ENCODE measurements around the gene POGK. TPM values are rescaled to one million over a fixed set of nuclear protein-coding genes. Genes with fewer than 3 reads are reported as not detected.
A peak's percentile ranks its signal among the peaks of the same experiment; 100 is the strongest.

The POGK gene
- total and polyA plus RNA-seq, 10 of the 15 experiments (the other 5 are each of a cell fraction or from before 2014, with no cell fraction given): 5.3 to 34.6 (median 18.7) TPM

GRCh38 chr1:166870584-166870983, 31.3 kb downstream of the POGK start:
- WGBS (ENCODE audit: insufficient coverage, insufficient replicate concordance, low lambda C conversion rate, missing lambda C conversion rate): 100% methylated on average over 4 of the region's 4 CpGs
- 0 out of 2 replicates have a peak overlapping the region, but pooled peaks have one; percentile 28 for H3K27ac ChIP-seq (ENCODE audit: control insufficient read depth, insufficient read depth)
- no peak overlapping the region for H3K4me3 ChIP-seq
- RAD21 ChIA-PET (ENCODE audit: unreplicated experiment): interaction anchor here (0.9 kb wide), 1 partner anchor 32 kb away, joined by 3 read pairs; the partner anchor contains the start of gene POGK
- H3K27me3 ChIP-seq (replicated peaks in 1 of 2; ENCODE audit: control insufficient read depth in 2 of 2, insufficient read depth in 2 of 2, low read length in 1 of 2): no peaks in the 10 kb centered on the region
- H3K36me3 ChIP-seq (ENCODE audit: control insufficient read depth in 2 of 2, insufficient read depth in 2 of 2, low read length in 1 of 2): peaks cover 3 to 5% of the 10 kb centered on the region in 2 experiments; a peak in 3 of 4 replicates
- POLR2A ChIA-PET: interaction anchor here (1.0 kb wide), 1 partner anchor 32 kb away, joined by 3 read pairs; the partner anchor contains the start of gene POGK
- SMC1A ChIA-PET (ENCODE audit: uncharacterized antibody, unreplicated experiment): interaction anchor here (1.6 kb wide), 1 partner anchor 32 kb away, joined by 4 read pairs; the partner anchor contains the start of gene POGK
- DNase-seq (ENCODE audit: low read depth, low spot score): no peak
- H3K9me3 ChIP-seq (replicated peaks; ENCODE audit: control insufficient read depth, insufficient read depth, low read length): no peaks in the 10 kb centered on the region
- intact Hi-C loops (cut with micrococcal nuclease; ENCODE audit: unreplicated experiment): no loop called here
- no peak for TF ChIP-seq BCLAF1 (IDR thresholded peaks at IDR 0.05)
- no peak for TF ChIP-seq HSF1 (IDR thresholded peaks at IDR 0.05; ENCODE audit: low read depth, low read length)
- TF ChIP-seq ATF7 (IDR thresholded peaks at IDR 0.05; ENCODE audit: low read depth): no peak
- TF ChIP-seq SUZ12 (IDR thresholded peaks at IDR 0.05; ENCODE audit: unreplicated experiment): no peak
- no peak for TF ChIP-seq USF2 (IDR thresholded peaks at IDR 0.05; ENCODE audit: borderline replicate concordance, low read depth, low read length)
- no peak for TF ChIP-seq POU2F2 (IDR thresholded peaks at IDR 0.05; ENCODE audit: borderline replicate concordance, low read depth, low read length)
- TF ChIP-seq CBFB (IDR thresholded peaks at IDR 0.05; ENCODE audit: low read depth): no peak
- no peak for TF ChIP-seq ZSCAN29 (IDR thresholded peaks at IDR 0.05)
- TF ChIP-seq NRF1 (conservative IDR thresholded peaks at IDR 0.05; ENCODE audit: low read depth, low read length): no peak
- TF ChIP-seq ZBTB4 (CRISPR knock-in tag; IDR thresholded peaks at IDR 0.05): no peak
- no peak for TF ChIP-seq TAF1 (IDR thresholded peaks at IDR 0.05; ENCODE audit: borderline replicate concordance, low read depth, low read length)
- no peak for TF ChIP-seq ASH2L (IDR thresholded peaks at IDR 0.05; ENCODE audit: borderline replicate concordance, low read depth)
- no peak for TF ChIP-seq MYB (IDR thresholded peaks at IDR 0.05; ENCODE audit: borderline replicate concordance, low read depth, low read length)
- TF ChIP-seq NR2F1 (conservative IDR thresholded peaks at IDR 0.05): no peak
- H4K20me1 ChIP-seq (ENCODE audit: control insufficient read depth, insufficient read depth): no peaks in the 10 kb centered on the region
- in situ Hi-C loops (cut with MboI): no loop called here
- CTCF ChIA-PET: interaction anchor here (1.1 to 1.5 kb wide), 3 partner anchors 12 to 188 kb away, joined by 3 to 5 read pairs (median 4); no protein-coding TSS in a partner anchor
- peak overlapping the region; percentile 13; the same call in 1 of the 2 replicates for H3K9ac ChIP-seq (ENCODE audit: control insufficient read depth, insufficient read depth, low read length)
- H2AFZ ChIP-seq (ENCODE audit: control insufficient read depth, low read depth, low read length): no peak overlapping the region
- FAIRE-seq: no peak
- peaks cover 53% of the 10 kb centered on the region for H3K79me2 ChIP-seq (ENCODE audit: control insufficient read depth, insufficient read depth, low read length)
- H3K4me1 ChIP-seq (ENCODE audit: control insufficient read depth, insufficient read depth, low read length): peaks cover 13% of the 10 kb centered on the region
- peak; percentile 15; the same call in 1 of the 3 replicates for ATAC-seq
- H3K4me2 ChIP-seq (ENCODE audit: control insufficient read depth, insufficient read depth): no peak overlapping the region
- no TSS peak for BruUV-seq (replicated peaks)
